ENCODE measurements around the gene SOD2. TPM values are rescaled to one million over a fixed set of nuclear protein-coding genes. Genes with fewer than 3 reads are reported as not detected.
"Not testable (repeated sequence)": the region's sequence is repeated elsewhere in the genome, so short reads cannot be mapped to it uniquely, and the experiment has no call there.

Gene SOD2
- total and polyA plus RNA-seq, 2 donors (not counting 1 experiment from before 2014, with no cell fraction given), result 96.1 to 1,311 TPM

- Histone ChIP-seq H4K20me1 (ENCODE audit: control insufficient read depth, extremely low read depth, insufficient read depth, low read length) (no peaks in the 10 kb centered on the region), H3K9ac (ENCODE audit: insufficient read depth, low read length) (no peak overlapping the region), H3K9me3 (ENCODE audit: control insufficient read depth, insufficient read depth, low read depth, low read length) (no peaks in the 10 kb centered on the region), H2AFZ (ENCODE audit: low read length) (peak overlapping the region; percentile 64), H3K27ac (ENCODE audit: insufficient read depth, low read length) (peak overlapping the region; percentile 89), H3K27me3 (ENCODE audit: control insufficient read depth, insufficient read depth, low read length) (no peaks in the 10 kb centered on the region), H3K4me3 (replicated peaks in 1 of 4; ENCODE audit: control extremely low read depth in 1 of 4, insufficient read depth in 1 of 4, low read depth in 3 of 4, low read length in 4 of 4) (peak overlapping the region; percentile 70 to 93 (median 80)), H3K4me2 (ENCODE audit: extremely low read depth, insufficient read depth, low read length) (peak overlapping the region; percentile 65), H3K79me2 (ENCODE audit: control insufficient read depth, insufficient read depth, low read length) (peaks cover 21% of the 10 kb centered on the region), H3K36me3 (ENCODE audit: control insufficient read depth, insufficient read depth, low read length) (peaks cover 3% of the 10 kb centered on the region), H3K4me1 (ENCODE audit: control insufficient read depth, extremely low read depth, insufficient read depth, low read length) (peaks cover 8% of the 10 kb centered on the region)
- peak; percentile 55 to 80 for TF ChIP-seq CTCF (conservative IDR thresholded peaks at IDR 0.05 in 1 of 2, IDR thresholded peaks at IDR 0.05 in 1 of 2; ENCODE audit: low read depth in 1 of 2, low read length in 2 of 2)
- no peak for TF ChIP-seq EZH2 (IDR thresholded peaks at IDR 0.05; ENCODE audit: low read length, missing control alignments)
- peak; percentile 75 to 94 for DNase-seq (ENCODE audit: low read depth in 2 of 2)
Observed at GRCh38 chr6:159691133-159691962, 1.7 kb downstream of the SOD2 start.

GRCh38 chr6:159690135-159690534, 2.9 kb downstream of the SOD2 start:
- H3K4me3 ChIP-seq (replicated peaks in 1 of 4; ENCODE audit: control extremely low read depth in 1 of 4, insufficient read depth in 1 of 4, low read depth in 3 of 4, low read length in 4 of 4), result peak overlapping the region in 1 of 4 experiments; percentile 76
- H3K27ac ChIP-seq (ENCODE audit: insufficient read depth, low read length); H3K4me2 ChIP-seq (ENCODE audit: extremely low read depth, insufficient read depth, low read length); H3K9me3 ChIP-seq (ENCODE audit: control insufficient read depth, insufficient read depth, low read depth, low read length); H3K4me1 ChIP-seq (ENCODE audit: control insufficient read depth, extremely low read depth, insufficient read depth, low read length); DNase-seq (ENCODE audit: low read depth in 2 of 2); H3K36me3 ChIP-seq (ENCODE audit: control insufficient read depth, insufficient read depth, low read length); H3K27me3 ChIP-seq (ENCODE audit: control insufficient read depth, insufficient read depth, low read length); H2AFZ ChIP-seq (ENCODE audit: low read length); H4K20me1 ChIP-seq (ENCODE audit: control insufficient read depth, extremely low read depth, insufficient read depth, low read length); H3K9ac ChIP-seq (ENCODE audit: insufficient read depth, low read length): not testable (repeated sequence)
- peaks cover 21% of the 10 kb centered on the region for H3K79me2 ChIP-seq (ENCODE audit: control insufficient read depth, insufficient read depth, low read length)

- no peak for TF ChIP-seq EZH2 (IDR thresholded peaks at IDR 0.05; ENCODE audit: low read length, missing control alignments)
- Histone ChIP-seq H3K4me3 (replicated peaks in 1 of 4; ENCODE audit: control extremely low read depth in 1 of 4, insufficient read depth in 1 of 4, low read depth in 3 of 4, low read length in 4 of 4) (peak overlapping the region in 1 of 4 experiments; percentile 76), H3K4me1 (ENCODE audit: control insufficient read depth, extremely low read depth, insufficient read depth, low read length) (peaks cover 6% of the 10 kb centered on the region), H2AFZ (ENCODE audit: low read length) (no peak overlapping the region), H3K79me2 (ENCODE audit: control insufficient read depth, insufficient read depth, low read length) (peaks cover 21% of the 10 kb centered on the region), H3K27me3 (ENCODE audit: control insufficient read depth, insufficient read depth, low read length) (no peaks in the 10 kb centered on the region), H3K9me3 (ENCODE audit: control insufficient read depth, insufficient read depth, low read depth, low read length) (no peaks in the 10 kb centered on the region), H3K36me3 (ENCODE audit: control insufficient read depth, insufficient read depth, low read length) (peaks cover 5% of the 10 kb centered on the region), H3K9ac (ENCODE audit: insufficient read depth, low read length) (no peak overlapping the region), H4K20me1 (ENCODE audit: control insufficient read depth, extremely low read depth, insufficient read depth, low read length) (no peaks in the 10 kb centered on the region), H3K4me2 (ENCODE audit: extremely low read depth, insufficient read depth, low read length) (no peak overlapping the region), H3K27ac (ENCODE audit: insufficient read depth, low read length) (no peak overlapping the region)
- no peak for DNase-seq (ENCODE audit: low read depth in 2 of 2)
Observed at GRCh38 chr6:159689001-159689400, 4.0 kb downstream of the SOD2 start.
